ENCODE results near the gene GALR2.

Gene GALR2

DNA sequence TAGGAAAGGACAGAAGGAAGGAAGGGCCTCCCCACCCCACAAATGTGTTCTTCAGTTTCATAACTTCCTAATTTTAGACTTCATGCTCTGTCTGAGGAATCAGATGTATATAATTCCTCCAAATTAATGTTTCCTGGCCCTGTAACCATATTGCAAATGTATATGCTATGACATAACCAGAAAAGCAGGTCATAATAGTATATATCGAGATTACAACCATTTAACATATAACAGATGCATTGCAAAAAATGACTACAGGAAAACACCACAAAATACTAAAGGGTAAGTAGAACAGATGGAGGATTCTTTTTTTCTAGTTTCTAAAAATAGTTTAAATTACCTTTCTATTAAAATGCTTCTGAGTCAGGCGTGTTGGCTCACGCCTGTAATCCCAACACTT is 32.1 kb downstream of the GALR2 start:
- Histone ChIP-seq H4K20me1 (ENCODE audit: insufficient read depth, low read length) (no peaks in the 10 kb centered on the region), H3K9me2 (ENCODE audit: low read depth, low read length) (no peaks in the 10 kb centered on the region), H2AFZ (ENCODE audit: low read length) (no peak overlapping the region), H3K36me3 (ENCODE audit: insufficient read depth, low read length) (peaks cover 4% of the 10 kb centered on the region; the same call in 1 of the 2 replicates), H3K79me2 (ENCODE audit: insufficient read depth, low read length) (no peaks in the 10 kb centered on the region), H3K27ac (ENCODE audit: low read depth, low read length, poor library complexity, severe bottlenecking) (no peak overlapping the region), H3F3A (ENCODE audit: insufficient read depth, low read length) (no peaks in the 10 kb centered on the region), H3K9ac (ENCODE audit: low read length) (no peak overlapping the region), H3K9me3 (ENCODE audit: low read length) (no peaks in the 10 kb centered on the region), H3K27me3 (ENCODE audit: insufficient read depth, low read length) (0 out of 2 replicates have a peak, but pooled peaks cover 3% of the 10 kb centered on the region), H3K4me2 (ENCODE audit: low read length) (no peak overlapping the region), H3K4me3 (ENCODE audit: low read depth, low read length, poor library complexity, severe bottlenecking) (no peak overlapping the region), H3K4me1 (ENCODE audit: insufficient read depth, low read length, severe bottlenecking) (peaks cover 12% of the 10 kb centered on the region)
- no peak for TF ChIP-seq EZH2 (IDR thresholded peaks at IDR 0.05; ENCODE audit: borderline replicate concordance, low read length)
- TF ChIP-seq, protein P1, sequence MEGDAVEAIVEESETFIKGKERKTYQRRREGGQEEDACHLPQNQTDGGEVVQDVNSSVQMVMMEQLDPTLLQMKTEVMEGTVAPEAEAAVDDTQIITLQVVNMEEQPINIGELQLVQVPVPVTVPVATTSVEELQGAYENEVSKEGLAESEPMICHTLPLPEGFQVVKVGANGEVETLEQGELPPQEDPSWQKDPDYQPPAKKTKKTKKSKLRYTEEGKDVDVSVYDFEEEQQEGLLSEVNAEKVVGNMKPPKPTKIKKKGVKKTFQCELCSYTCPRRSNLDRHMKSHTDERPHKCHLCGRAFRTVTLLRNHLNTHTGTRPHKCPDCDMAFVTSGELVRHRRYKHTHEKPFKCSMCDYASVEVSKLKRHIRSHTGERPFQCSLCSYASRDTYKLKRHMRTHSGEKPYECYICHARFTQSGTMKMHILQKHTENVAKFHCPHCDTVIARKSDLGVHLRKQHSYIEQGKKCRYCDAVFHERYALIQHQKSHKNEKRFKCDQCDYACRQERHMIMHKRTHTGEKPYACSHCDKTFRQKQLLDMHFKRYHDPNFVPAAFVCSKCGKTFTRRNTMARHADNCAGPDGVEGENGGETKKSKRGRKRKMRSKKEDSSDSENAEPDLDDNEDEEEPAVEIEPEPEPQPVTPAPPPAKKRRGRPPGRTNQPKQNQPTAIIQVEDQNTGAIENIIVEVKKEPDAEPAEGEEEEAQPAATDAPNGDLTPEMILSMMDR (IDR thresholded peaks at IDR 0.05; ENCODE audit: low read length), result no peak

DNA sequence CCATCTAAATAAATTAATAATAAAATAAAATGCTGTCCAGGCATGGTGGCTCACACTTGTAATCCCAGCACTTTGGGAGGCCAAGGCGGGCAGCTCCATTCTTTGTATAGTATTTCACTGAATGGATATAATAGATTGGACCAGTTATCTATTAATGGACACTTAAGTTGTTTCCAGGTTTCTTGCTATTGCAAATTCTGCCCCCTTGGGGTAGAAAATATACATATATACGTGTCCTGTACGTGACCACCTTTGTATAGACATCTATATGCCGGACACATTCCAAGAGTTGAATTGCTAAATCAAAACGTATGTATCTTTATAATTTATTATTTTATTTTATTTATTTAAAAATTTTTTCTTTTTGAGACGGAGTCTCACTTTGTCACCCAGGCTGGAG is 32.9 kb downstream of the GALR2 start:
- peaks cover 12% of the 10 kb centered on the region for H3K4me1 ChIP-seq (ENCODE audit: insufficient read depth, low read length, severe bottlenecking)
- H3K9ac ChIP-seq (ENCODE audit: low read length), result no peak overlapping the region
- H3K9me3 ChIP-seq (ENCODE audit: low read length), result no peaks in the 10 kb centered on the region
- H3K4me3 ChIP-seq (ENCODE audit: low read depth, low read length, poor library complexity, severe bottlenecking), result no peak overlapping the region
- no peaks in the 10 kb centered on the region for H4K20me1 ChIP-seq (ENCODE audit: insufficient read depth, low read length)
- no peaks in the 10 kb centered on the region for H3F3A ChIP-seq (ENCODE audit: insufficient read depth, low read length)
- no peak overlapping the region for H2AFZ ChIP-seq (ENCODE audit: low read length)
- H3K79me2 ChIP-seq (ENCODE audit: insufficient read depth, low read length), result no peaks in the 10 kb centered on the region
- H3K27me3 ChIP-seq (ENCODE audit: insufficient read depth, low read length), result 0 out of 2 replicates have a peak, but pooled peaks cover 3% of the 10 kb centered on the region
- no peak overlapping the region for H3K27ac ChIP-seq (ENCODE audit: low read depth, low read length, poor library complexity, severe bottlenecking)
- no peak overlapping the region for H3K4me2 ChIP-seq (ENCODE audit: low read length)
- TF ChIP-seq EZH2 (IDR thresholded peaks at IDR 0.05; ENCODE audit: borderline replicate concordance, low read length), result no peak
- TF ChIP-seq, protein P1 (IDR thresholded peaks at IDR 0.05; ENCODE audit: low read length), result peak; percentile 37; the same call in 1 of the 2 replicates
- H3K36me3 ChIP-seq (ENCODE audit: insufficient read depth, low read length), result no peaks in the 10 kb centered on the region
- no peaks in the 10 kb centered on the region for H3K9me2 ChIP-seq (ENCODE audit: low read depth, low read length)

DNA sequence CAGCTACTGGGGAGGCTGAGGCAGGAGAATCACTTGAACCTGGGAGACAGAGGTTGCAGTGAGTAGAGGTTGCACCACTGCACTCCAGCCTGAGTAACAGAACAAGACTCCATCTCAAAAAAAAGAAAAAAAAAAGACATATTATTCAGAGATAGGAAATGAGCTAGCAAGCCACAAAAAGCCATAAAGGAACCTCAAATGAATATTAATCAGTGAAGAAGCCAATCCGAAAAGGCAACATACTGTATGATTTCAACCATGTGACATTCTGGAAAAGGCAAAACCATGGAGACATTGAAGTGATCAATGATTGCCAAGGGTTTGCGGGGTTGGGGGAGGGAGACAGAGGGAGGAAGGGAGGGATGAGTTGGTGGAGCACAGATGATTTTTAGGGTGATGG is 37.4 kb downstream of the GALR2 start:
- H3K4me3 ChIP-seq (ENCODE audit: low read depth, low read length, poor library complexity, severe bottlenecking), result no peak overlapping the region
- no peaks in the 10 kb centered on the region for H3K9me3 ChIP-seq (ENCODE audit: low read length)
- H3F3A ChIP-seq (ENCODE audit: insufficient read depth, low read length), result no peaks in the 10 kb centered on the region
- no peaks in the 10 kb centered on the region for H3K79me2 ChIP-seq (ENCODE audit: insufficient read depth, low read length)
- H3K4me2 ChIP-seq (ENCODE audit: low read length), result no peak overlapping the region
- H3K27me3 ChIP-seq (ENCODE audit: insufficient read depth, low read length), result peaks cover 7% of the 10 kb centered on the region; the same call in 1 of the 2 replicates
- H2AFZ ChIP-seq (ENCODE audit: low read length), result no peak overlapping the region
- H3K9ac ChIP-seq (ENCODE audit: low read length), result no peak overlapping the region
- no peak for TF ChIP-seq EZH2 (IDR thresholded peaks at IDR 0.05; ENCODE audit: borderline replicate concordance, low read length)
- no peak overlapping the region for H3K27ac ChIP-seq (ENCODE audit: low read depth, low read length, poor library complexity, severe bottlenecking)
- no peaks in the 10 kb centered on the region for H3K36me3 ChIP-seq (ENCODE audit: insufficient read depth, low read length)
- H3K9me2 ChIP-seq (ENCODE audit: low read depth, low read length), result no peaks in the 10 kb centered on the region
- no peaks in the 10 kb centered on the region for H3K4me1 ChIP-seq (ENCODE audit: insufficient read depth, low read length, severe bottlenecking)
- H4K20me1 ChIP-seq (ENCODE audit: insufficient read depth, low read length), result no peaks in the 10 kb centered on the region

DNA sequence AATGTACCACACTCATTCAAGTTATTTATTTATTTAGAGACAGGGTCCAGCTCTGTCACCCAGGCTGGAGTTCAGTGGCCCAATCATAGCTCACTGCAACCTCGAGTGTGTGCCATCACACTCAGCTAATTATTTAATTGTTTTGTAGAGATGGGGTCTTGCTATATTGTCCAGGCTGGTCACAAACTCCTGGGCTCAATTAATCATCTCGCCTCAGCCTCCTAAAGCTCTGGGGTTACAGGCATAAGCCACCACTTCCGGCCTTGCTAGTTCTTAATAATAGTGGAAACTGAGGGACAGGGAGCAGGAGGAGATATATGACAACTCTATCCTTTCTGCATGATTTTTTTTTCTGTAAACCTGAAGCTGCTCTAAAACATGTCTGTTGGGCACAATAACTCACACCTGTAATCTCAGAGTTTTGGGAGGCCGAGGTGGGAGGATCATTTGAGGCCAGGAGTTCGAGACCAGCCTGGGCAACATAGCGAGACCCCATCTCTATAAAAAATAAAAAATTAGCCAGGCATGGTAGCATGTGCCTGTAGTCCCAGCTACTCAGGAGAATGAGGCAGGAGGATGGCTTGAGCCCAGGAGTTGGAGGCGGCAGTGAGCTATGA is 40.7 kb downstream of the GALR2 start:
- Histone ChIP-seq H3K27me3 (ENCODE audit: insufficient read depth, low read length) (peaks cover 7% of the 10 kb centered on the region; the same call in 1 of the 2 replicates), H2AFZ (ENCODE audit: low read length) (no peak overlapping the region), H3K4me1 (ENCODE audit: insufficient read depth, low read length, severe bottlenecking) (no peaks in the 10 kb centered on the region), H3K9ac (ENCODE audit: low read length) (no peak overlapping the region), H4K20me1 (ENCODE audit: insufficient read depth, low read length) (no peaks in the 10 kb centered on the region), H3K9me3 (ENCODE audit: low read length) (no peaks in the 10 kb centered on the region), H3K79me2 (ENCODE audit: insufficient read depth, low read length) (no peaks in the 10 kb centered on the region), H3F3A (ENCODE audit: insufficient read depth, low read length) (no peaks in the 10 kb centered on the region), H3K9me2 (ENCODE audit: low read depth, low read length) (no peaks in the 10 kb centered on the region), H3K36me3 (ENCODE audit: insufficient read depth, low read length) (no peaks in the 10 kb centered on the region), H3K4me2 (ENCODE audit: low read length) (no peak overlapping the region), H3K27ac (ENCODE audit: low read depth, low read length, poor library complexity, severe bottlenecking) (no peak overlapping the region), H3K4me3 (ENCODE audit: low read depth, low read length, poor library complexity, severe bottlenecking) (no peak overlapping the region)
- TF ChIP-seq, protein P1 (IDR thresholded peaks at IDR 0.05; ENCODE audit: low read length), result no peak
- no peak for TF ChIP-seq EZH2 (IDR thresholded peaks at IDR 0.05; ENCODE audit: borderline replicate concordance, low read length)
